GM13976 (cell line): Measurements from ENCODE around the gene GPR39.

Source experiments
- DNase-seq: peaks from one replicate; pipeline ENCODE4 v3.0.0; 2012; ENCODE audit warnings: low spot score
- in situ Hi-C: fragments of 300-500 bp; cut with MboI; formaldehyde crosslinking; loops from one replicate; pipeline ENCODE4 v1.12.0; 2022; ENCODE audit warnings: low sequenced_read_pairs, mixed read lengths, inconsistent platforms; ENCODE audit not compliant: unreplicated experiment
- TF ChIP-seq, protein P1 (sequence below): IDR thresholded peaks from 2 replicates; pipeline ENCODE4 v1.5.1; 2012; ENCODE audit warnings: borderline replicate concordance, mild to moderate bottlenecking; ENCODE audit not compliant: insufficient read depth; ENCODE audit errors: extremely low read depth, missing control alignments, control extremely low read depth

The GPR39 gene

DNA sequence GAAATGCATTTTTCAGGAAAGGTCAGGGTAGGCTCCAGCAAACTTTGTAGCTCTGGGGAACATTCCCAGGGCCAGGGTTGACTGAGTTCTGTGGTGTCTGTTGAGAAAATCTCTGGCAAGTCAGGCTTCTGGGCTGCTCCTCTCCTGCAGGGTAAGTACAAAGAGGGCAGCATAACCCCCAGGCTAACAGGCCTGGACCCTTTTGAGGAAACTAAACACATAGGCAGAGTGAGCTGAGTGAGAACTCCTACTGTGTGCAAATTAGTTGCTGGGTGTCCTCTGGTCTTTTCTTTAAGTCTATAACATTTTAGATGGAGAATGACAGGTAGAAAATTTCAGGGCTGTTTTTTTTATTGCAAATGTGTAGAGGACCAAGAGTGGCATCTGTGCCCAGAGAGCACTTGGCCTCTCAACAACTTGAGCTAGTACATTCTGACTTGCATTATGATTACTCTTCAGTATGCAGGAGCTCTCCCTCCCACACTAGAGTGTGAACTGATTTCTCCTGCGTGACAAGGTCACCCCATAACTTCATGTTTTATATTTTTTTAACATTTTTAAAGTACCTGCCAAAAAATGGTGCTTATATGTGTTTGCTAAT is 49.9 kb downstream of the GPR39 start:
- in situ Hi-C loops, result no loop called here
- DNase-seq, result no peak
- TF ChIP-seq, protein P1, sequence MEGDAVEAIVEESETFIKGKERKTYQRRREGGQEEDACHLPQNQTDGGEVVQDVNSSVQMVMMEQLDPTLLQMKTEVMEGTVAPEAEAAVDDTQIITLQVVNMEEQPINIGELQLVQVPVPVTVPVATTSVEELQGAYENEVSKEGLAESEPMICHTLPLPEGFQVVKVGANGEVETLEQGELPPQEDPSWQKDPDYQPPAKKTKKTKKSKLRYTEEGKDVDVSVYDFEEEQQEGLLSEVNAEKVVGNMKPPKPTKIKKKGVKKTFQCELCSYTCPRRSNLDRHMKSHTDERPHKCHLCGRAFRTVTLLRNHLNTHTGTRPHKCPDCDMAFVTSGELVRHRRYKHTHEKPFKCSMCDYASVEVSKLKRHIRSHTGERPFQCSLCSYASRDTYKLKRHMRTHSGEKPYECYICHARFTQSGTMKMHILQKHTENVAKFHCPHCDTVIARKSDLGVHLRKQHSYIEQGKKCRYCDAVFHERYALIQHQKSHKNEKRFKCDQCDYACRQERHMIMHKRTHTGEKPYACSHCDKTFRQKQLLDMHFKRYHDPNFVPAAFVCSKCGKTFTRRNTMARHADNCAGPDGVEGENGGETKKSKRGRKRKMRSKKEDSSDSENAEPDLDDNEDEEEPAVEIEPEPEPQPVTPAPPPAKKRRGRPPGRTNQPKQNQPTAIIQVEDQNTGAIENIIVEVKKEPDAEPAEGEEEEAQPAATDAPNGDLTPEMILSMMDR, result no peak

DNA sequence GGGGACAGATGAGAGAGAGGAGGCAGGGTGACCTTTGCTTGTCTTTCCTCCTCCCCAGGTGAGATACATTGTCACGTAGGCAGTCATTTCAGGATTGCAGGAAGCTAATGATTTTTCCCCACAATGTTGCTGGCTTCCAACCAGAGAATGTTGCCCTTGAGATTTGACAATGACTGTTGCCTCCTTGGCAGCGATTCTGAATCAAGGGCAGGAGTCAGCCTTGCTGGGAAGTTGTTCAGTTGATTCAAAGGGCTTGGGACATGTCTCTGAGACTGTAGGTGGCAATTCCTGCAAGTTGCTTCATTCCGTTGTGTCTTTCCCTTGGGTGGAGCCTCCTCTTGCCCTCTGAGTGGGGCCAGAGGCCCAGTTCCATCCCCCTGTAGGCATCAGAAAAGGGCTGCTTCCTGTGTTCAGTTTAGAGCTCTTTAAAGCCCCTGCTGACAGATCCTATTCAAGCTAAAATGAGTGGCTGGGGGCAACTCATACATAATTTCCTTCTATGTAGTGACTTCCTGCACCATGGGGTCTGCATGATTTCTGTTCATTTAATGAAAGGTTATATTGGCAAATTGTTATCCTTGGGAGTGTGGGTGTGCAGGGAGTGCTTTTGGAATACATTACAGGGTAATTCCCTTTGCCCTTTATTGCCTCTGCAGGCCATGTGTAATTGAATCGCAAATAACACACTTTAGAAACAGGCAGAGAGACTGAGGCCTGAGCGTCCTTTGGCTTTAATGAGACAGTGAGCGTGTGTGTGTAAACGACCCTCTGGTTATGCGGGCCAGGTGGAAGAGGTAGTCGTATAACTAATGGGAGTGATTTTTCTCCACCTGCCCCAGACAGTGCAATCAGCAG is 52.4 kb downstream of the GPR39 start:
- in situ Hi-C loops, result no loop called here
- TF ChIP-seq, protein P1, result no peak
- DNase-seq, result no peak

DNA sequence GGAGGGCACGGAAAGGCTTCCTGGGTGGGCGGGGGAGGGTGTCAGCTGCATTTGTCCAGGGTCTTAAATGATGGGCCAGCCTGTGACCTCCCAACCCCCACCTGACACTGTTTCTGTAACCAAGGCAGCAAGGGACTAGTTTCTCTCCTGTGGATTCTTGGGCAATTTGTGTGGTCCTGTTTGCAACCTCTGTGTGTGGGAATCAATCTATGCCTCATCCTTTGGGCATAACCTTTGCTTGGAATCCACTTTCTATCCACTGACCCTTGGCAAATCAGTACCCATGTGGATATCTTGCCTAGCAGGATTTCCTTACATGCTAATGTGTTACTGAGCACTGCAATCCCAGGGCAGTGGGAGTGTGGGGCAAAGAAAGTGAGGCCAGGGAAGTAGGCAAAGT is 54.1 kb downstream of the GPR39 start:
- no peak for DNase-seq
- in situ Hi-C loops, result no loop called here

DNA sequence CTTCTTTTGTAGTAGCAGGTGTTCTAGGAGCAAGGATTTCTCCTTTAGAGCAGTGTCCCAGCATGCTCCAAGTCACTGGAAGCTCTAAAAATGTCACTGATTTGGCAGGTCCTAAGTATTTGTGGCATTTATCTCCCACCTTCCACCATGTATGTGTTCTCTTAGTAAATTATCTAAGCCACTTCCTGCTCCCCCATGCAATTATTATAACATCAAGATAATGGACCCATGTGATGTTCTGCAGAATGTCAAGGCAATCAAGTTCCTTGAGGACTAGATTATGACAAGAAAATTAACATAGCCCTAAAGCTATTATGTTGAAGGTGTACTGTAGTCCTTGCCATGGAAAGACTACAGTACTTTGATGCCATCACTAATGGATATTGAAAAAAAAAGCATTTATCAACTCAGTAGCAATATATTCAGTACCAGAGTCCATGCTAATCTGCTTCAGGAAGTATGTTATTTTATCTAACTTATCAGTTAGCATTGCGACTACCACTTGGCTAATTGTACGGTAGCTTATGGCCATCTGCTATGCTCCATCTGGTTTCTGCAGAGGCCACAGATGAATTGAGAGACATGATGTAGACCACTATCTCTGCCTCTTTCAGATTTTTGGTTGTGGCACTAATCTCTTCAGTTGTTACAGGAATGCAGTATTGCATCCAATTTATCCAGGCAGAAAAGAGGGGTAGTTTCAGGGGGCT is 56.7 kb downstream of the GPR39 start:
- in situ Hi-C loops, result no loop called here
- no peak for DNase-seq
- TF ChIP-seq, protein P1, result no peak

More for the DNA sequence above, 54.1 kb downstream of the GPR39 start:
- TF ChIP-seq, protein P1, result no peak

DNA sequence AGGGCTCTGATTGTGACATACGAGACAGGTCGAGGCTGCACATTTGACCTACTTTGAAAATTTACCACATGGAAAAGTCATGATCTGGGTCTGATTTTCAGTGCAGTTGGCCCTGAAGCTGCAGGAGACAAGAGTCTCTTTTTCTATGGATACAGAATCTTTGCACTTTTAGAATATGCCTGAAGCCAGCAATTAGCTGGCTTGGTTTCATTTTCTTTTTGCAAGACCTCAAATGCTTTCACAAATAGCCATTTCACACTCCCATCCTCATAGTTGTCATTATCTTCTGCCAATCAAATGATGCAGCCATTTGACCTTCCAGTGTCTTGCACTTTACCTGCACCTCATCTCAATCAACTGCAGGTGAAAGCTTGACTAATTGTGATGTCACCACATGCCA is 59.0 kb downstream of the GPR39 start:
- in situ Hi-C loops, result no loop called here
- DNase-seq, result no peak
- TF ChIP-seq, protein P1, result no peak

DNA sequence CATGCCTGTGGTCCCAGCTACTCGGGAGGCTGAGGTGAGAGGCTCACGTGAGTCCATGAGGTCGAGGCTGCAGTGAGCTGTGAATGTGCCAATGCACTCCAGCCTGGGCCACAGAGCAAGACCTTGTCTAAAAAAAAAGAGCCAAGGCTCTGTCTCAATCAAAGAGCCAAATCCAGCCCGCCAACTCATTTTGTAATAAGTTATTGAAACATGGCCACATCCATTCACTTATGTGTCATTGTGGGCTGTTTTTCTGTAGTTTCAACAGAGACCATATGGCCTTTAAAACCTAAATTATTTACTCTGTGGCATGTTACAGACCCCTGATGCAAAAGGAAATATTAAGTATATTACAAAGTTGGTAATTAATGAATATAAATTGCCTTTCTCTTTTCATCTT is 60.8 kb downstream of the GPR39 start:
- TF ChIP-seq, protein P1, result no peak
- in situ Hi-C loops, result no loop called here
- DNase-seq, result no peak
